GM20431 (cell line): ENCODE data around the gene MS4A6A.
"Not testable (repeated sequence)": the region's sequence is repeated elsewhere in the genome, so short reads cannot be mapped to it uniquely, and the experiment has no call there.

Experiments used
- in situ Hi-C: fragments of 300-500 bp; cut with MseI, MboI; formaldehyde crosslinking; loops from one replicate; pipeline ENCODE4 v1.15.0; 2020; ENCODE audit warnings: low sequenced_read_pairs; ENCODE audit not compliant: unreplicated experiment

Gene MS4A6A

GRCh38 chr11:60131912-60132311 lies 51.0 kb downstream of the MS4A6A start:
- in situ Hi-C loops, result no loop called here

- in situ Hi-C loops, result no loop called here
Measured at GRCh38 chr11:60130496-60130895, 52.4 kb downstream of the MS4A6A start.

GRCh38 chr11:60129853-60130252 lies 53.0 kb downstream of the MS4A6A start:
- in situ Hi-C loops, result no loop called here

- in situ Hi-C loops, result not testable (repeated sequence)
Measured at GRCh38 chr11:60128866-60129265, 54.0 kb downstream of the MS4A6A start.

- in situ Hi-C loops, result no loop called here
Measured at GRCh38 chr11:60128376-60128775, 54.5 kb downstream of the MS4A6A start.

- in situ Hi-C loops, result no loop called here
Measured at GRCh38 chr11:60127311-60127811, 55.5 kb downstream of the MS4A6A start.

GRCh38 chr11:60125956-60126585 lies 56.8 kb downstream of the MS4A6A start:
- in situ Hi-C loops, result no loop called here

GRCh38 chr11:60124802-60125432 lies 58.0 kb downstream of the MS4A6A start:
- in situ Hi-C loops, result no loop called here
